Stimulated activated CD4-positive, alpha-beta T cell treated with anti-CD3 and anti-CD28 coated beads, Interleukin-12 subunit alpha, Interleukin-12 subunit beta, amount 100 ng/mL, for 24 hours (primary cell): Measurements from ENCODE around the gene ANKRD29.
"Not testable (repeated sequence)": the region's sequence is repeated elsewhere in the genome, so short reads cannot be mapped to it uniquely, and the experiment has no call there.

Experiments
- DNase-seq, 2 experiments: peaks; one replicate each; pipeline ENCODE4 v3.0.0-alpha.2; 2020; ENCODE audit warnings: low read depth in 2 of 2

The ANKRD29 gene

GRCh38 chr18:23616258-23616657, 46.5 kb downstream of the ANKRD29 start:
- no peak for DNase-seq

DNA sequence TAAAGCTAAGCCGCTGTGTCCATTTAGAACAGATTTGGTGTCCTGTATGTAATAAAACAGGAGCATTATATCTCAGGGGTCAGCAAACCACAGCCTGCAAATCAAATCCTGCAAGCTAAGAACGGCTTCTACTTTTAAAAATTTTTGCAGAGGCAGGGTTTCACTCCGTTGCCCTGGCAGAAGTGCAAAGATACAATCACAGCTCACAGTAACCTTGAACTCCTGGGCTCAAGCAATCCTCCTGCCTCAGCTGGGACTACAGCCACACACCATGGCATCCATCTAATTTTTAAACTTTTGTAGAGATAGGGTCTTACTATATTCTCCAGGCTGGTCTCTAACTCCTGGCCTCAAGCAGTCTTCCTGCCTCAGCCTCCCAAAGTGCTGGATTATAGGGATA, 47.8 kb downstream of the ANKRD29 start:
- DNase-seq, result no peak

GRCh38 chr18:23614413-23614812, 48.3 kb downstream of the ANKRD29 start:
- DNase-seq, result no peak

DNA sequence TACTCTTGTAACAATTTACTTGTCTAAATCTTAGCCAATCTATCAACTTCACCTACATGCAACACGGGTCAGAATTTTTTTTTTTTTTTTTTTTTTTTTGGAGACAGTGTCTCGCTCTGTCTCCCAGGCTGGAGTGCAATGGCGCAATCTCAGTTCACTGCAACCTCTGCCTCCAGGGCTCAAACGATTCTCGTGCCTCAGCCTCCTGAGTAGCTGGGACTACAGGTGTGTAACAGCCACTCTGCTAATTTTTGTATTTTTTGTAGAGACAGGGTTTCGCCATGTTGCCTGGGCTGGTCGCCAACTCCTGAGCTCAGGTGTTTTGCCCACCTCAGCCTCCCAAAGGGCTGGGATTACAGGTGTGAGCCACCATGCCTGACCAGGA, 49.6 kb downstream of the ANKRD29 start:
- DNase-seq, result not testable (repeated sequence)

- no peak for DNase-seq
These were observed 50.1 kb downstream of the ANKRD29 start for GRCh38 chr18:23612434-23613090.

GRCh38 chr18:23609390-23610023, 53.2 kb downstream of the ANKRD29 start:
- no peak for DNase-seq

DNA sequence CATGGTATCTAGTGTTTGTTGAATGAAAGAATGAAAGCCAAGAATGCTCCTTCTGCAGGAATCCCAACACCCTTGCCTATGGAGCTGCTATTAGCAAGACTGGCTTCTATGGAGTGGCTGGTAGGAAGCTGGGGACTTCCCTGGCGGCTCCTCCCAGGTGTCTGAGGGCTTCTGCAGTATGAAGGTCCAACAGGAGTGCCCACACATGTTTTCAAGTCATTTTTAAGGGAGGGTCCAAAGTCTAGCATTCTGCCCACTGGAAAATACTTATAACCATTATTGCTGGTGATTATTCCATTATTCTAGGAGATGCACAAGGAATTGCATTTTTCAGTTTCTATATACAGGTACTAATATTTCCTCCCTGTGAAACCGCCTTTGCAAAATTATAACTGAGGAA, 54.5 kb downstream of the ANKRD29 start:
- no peak for DNase-seq

- no peak for DNase-seq
These were observed 56.8 kb downstream of the ANKRD29 start for GRCh38 chr18:23605941-23606340.

GRCh38 chr18:23599809-23600208, 62.9 kb downstream of the ANKRD29 start:
- DNase-seq, result no peak

DNA sequence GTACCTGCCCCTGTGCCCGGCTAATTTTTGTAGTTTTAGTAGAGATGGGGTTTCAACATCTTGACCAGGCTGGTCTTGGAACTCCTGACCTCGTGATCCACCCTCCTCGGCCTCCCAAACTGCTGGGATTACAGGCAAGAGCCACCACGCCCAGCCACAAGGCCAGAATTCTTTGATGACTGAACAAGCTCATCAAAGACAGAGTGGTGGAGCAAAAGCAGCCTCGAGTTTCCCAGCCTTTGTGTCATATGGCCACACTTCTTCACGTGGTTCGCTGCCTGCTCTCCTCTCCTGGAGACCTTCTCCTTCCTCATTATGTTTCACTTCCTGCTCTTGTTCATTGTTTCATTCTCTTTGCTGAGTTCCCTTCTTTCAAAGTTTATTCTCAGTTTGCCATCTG, 66.5 kb downstream of the ANKRD29 start:
- no peak for DNase-seq

- DNase-seq, result no peak
These were observed 67.1 kb downstream of the ANKRD29 start for GRCh38 chr18:23595591-23595990.

DNA sequence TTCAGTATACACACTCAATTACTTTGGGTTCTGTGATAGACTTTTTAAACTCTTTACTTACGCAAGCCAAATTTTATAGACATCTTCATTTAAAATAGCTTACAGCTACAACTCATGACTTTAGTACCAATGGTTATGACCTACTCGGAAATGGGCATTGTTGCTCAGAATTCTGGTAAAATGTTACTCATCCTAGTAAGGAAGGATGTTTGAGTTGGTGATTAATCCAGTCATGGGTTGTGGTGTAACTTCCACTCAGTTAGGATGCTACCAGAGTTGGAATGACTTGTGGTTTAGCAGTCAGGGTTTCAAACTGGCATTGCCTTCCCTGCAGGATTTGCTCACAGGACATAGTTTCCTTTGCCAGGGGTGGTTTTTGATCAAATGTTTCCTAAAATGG, 69.0 kb downstream of the ANKRD29 start:
- DNase-seq, result no peak

DNA sequence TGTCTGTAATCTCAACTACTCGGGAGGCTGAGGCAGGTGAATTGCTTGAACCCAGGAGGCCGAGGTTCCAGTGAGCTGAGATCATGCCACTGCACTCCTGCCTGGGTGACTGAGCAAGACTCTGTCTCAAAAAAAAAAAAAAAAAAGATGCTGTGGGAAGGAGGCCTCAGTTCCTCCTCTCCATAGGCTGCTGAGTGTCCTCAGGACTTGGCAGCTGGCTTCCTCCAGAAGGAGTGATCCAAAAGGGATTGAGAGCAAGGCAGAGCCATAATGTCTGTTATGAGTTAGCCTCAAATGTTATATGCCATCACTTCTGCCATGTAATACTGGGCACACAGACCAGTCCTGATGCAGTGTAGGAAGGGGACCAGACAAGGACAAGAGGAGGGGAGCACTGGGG, 69.8 kb downstream of the ANKRD29 start:
- no peak for DNase-seq

DNA sequence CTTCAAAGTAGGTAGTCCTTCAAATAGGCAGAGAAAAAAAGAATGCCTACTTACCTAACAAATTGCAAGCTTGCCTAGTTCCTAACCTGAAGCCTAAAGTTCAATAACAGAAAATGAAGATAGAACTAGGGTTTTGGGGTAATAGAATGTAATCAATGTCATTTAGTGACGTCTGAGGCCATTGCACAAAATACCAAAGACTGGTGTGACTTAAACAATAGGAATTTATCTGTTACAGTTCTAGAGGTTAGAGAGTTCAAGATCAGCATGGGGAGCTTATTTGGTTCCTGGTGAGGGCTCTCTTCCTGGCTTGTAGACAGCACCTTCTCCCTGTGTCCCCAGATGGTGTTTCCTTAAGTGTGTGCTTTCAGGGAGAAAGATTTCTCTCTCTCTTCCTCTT, 71.7 kb downstream of the ANKRD29 start:
- no peak for DNase-seq

GRCh38 chr18:23588836-23589560, 73.7 kb downstream of the ANKRD29 start:
- no peak for DNase-seq

DNA sequence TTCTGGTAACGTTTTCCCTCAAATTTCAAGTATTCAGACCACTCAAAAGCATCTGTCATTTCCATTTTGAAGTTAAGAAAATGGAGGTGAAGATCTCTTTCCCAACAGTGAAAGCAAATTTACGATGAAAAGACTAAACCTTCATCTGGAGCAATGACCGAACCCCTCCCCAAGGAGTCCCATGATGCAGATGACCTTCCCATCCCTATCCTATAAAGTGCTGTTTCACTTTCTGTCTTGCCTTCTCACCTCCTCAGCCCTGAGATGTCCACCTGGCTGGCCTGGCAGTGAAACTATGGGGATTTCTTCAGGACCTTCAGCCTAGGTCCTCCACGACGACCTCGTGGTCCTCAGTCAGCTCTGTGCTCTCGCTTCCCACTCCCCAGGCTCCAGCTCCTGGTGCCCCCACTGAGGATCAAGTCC, 75.5 kb downstream of the ANKRD29 start:
- no peak for DNase-seq

DNA sequence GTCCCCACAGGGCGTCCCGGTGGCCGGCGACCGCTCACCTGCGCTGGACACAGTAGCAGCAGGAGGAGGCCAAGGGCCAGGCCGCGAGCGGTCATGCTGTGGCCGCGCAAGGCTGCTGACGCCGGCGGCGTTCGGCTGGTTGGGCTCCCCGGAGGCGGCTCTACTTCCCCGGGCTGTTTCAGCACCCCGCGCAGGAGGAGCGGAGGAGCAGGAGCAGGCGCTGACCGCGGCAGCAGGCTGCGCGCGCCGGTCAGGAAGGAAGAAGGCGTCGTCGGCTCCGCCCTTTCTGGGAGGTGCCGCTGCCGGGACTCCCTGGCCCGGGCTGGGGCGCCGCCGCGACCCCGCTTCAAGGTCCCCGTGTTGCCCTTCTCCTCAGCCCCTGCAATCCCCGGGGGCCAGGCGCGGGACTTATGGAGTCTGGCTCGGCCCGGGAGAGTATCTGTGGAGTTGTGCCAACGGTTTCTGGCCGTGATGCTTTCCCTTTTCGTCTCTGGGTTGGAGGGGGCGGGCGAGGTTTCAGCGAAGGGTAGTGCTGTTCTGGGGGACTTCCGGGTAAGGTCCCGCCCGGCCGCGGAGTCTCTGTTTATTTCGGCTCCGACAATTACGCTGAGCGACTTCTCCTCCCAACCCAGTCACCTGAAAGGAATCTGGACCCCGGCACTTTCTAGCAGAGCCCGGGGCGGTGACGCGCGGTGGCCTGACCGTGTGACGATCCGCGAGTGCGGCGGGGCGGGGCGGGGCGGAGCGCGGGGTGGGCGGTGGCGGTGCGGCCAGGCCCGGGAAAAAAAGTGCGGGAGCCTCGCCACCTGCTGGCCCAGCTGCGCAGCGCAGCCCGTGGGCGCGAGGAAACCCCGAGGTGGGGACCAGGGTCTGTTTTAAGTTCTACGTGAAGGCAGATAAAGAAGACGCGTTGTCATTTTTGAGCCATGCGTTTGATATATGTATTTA, 76.2 kb downstream of the ANKRD29 start, which contains the start of gene NPC1:
Gene NPC1 (minus strand): TSS at position 258 of the 948 bp plus-strand sequence. CDS start 163 bp downstream, at position 95.
- peak; percentile 83 to 88 for DNase-seq

- DNase-seq, result no peak
These were observed 76.8 kb downstream of the ANKRD29 start for GRCh38 chr18:23585897-23586248.

DNA sequence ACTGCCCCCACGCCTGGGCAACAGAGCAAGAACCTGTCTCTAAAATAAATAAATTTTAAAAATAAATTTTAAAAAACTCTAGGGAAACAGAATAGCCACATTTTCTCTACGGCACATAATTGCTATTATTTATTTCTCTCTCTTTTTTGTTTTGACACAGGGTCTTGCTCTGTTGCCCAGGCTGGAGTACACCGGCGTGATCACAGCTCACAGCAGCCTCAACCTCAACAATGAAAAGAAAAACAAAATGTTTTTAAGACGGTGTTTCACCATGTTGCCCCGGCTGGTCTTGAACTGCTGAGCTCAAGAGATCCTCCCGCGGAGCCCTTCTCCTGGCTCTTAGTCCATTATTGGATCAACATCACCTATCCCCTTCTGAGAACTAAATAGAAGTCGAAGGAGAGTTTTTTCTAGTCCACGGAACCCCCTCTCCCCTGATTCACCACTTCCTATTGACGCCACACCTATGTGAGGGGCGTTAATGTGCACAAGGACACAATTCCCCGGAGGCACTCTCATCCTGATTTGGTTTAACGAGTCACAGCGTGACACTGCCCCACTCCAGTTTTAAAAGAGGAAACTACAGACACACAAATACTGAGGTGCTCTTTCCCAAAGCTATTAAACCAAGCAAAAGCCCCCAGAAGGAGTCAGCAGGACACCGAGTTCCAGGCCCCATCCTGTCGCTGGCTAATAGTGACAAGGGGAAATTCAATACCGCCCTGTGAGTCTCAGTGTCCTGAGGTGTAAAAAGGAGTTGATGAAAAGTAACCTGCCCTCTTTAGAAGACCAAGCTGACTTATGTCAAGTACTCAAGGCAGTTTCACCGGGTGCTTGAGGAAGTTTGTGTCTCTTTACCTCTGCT, 77.5 kb downstream of the ANKRD29 start:
- DNase-seq, result no peak

DNA sequence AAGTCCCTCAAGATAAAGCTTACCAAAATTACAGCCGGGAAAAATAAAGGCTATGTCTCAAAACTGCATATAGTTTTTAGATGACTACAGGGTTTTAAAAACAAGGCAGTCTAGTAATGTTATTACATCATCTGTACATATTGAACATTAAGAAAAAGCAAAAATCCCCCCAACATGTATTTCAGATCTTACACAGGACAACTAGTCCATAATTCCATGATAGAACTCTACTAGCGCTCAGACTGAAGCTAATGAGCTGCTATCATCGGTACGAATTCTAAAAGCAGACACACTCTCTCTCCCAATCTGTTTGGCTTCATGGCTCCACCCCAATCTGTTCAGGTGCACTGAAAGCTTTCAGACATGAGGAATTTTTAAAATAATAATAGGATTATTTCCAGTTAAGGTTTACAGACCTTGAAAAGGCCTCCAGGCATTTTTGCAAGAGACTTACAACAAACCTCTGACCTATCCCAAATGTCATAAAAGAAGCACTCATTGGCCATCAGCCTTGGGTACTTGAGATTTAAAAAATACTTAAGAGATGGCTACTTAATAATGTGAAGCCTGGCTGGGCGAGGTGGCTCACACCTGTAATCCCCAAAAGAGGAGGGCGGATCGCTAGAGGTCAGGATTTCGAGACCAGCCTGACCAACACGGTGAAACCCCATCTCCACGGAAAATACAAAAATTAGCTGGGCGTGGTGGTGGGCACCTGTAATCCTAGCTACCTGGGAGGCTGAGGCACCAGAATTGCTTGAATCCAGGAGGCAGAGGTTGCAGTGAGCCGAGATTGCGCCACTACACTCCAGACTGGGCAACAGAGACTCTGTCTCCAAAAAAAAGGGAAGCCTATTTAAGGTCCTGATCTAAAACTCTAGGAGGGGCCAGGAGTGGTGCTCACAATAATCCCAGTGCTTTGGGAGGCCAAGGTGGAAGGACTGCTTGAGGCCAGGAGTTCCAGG, 78.4 kb downstream of the ANKRD29 start:
- no peak for DNase-seq
